MCF 10A (cell line): Measurements from ENCODE around the gene GFAP. TPM values are rescaled to one million over a fixed set of nuclear protein-coding genes. Genes with fewer than 3 reads are reported as not detected.

Source experiments
- BruUV-seq: library from RNA; stranded (reverse); fragments of 400-500 nt; replicated peaks from 2 replicates; lab custom pipeline; 2021; lab: Mats Ljungman, UMichigan
- CTCF ChIA-PET: fragments of 300-600 bp; sonication (Branson Sonifier 250); formaldehyde crosslinking; extraction: SDS; loops from one replicate; lab custom pipeline; 2021; ENCODE audit warnings: antibody characterized with exemption, inconsistent platforms; lab: Yijun Ruan, JAX
- POLR2A ChIA-PET: fragments of 300-600, 350-650 bp; sonication (Branson Sonifier 250); formaldehyde crosslinking; extraction: SDS; loops from one replicate; lab custom pipeline; 2020; ENCODE audit warnings: antibody characterized with exemption, inconsistent platforms; lab: Yijun Ruan, JAX
- DNase-seq: peaks from one replicate; pipeline ENCODE4 v3.0.0-alpha.2; 2018; ENCODE audit not compliant: unreplicated experiment
- H3K27ac Mint-ChIP-seq: one replicate; pipeline ENCODE4 v1.8.0; 2022; ENCODE audit warnings: mild to moderate bottlenecking, low read depth, mixed read lengths; ENCODE audit not compliant: unreplicated experiment
- H3K27me3 Mint-ChIP-seq: one replicate; pipeline ENCODE4 v1.8.0; 2022; ENCODE audit warnings: mixed read lengths; ENCODE audit not compliant: insufficient read depth, unreplicated experiment
- H3K36me3 Mint-ChIP-seq: one replicate; pipeline ENCODE4 v1.8.0; 2022; ENCODE audit warnings: mild to moderate bottlenecking, moderate library complexity, mixed read lengths; ENCODE audit not compliant: insufficient read depth, unreplicated experiment
- H3K4me1 Mint-ChIP-seq: one replicate; pipeline ENCODE4 v1.8.0; 2022; ENCODE audit warnings: mixed read lengths; ENCODE audit not compliant: insufficient read depth, unreplicated experiment
- H3K4me3 Mint-ChIP-seq: one replicate; pipeline ENCODE4 v1.8.0; 2022; ENCODE audit warnings: mild to moderate bottlenecking, moderate library complexity, mixed read lengths; ENCODE audit not compliant: unreplicated experiment
- H3K9me3 Mint-ChIP-seq: one replicate; pipeline ENCODE4 v1.8.0; 2022; ENCODE audit warnings: mixed read lengths; ENCODE audit not compliant: unreplicated experiment
- CTCF ChIP-seq: fragments of 200-600 bp; IDR thresholded peaks from one replicate; pipeline ENCODE4 v1.8.0; 2022; ENCODE audit warnings: antibody characterized with exemption, mild to moderate bottlenecking; ENCODE audit not compliant: unreplicated experiment
- intact Hi-C: fragments of 100-400 bp; cut with micrococcal nuclease; formaldehyde crosslinking; loops from 2 replicates; pipeline ENCODE4 v1.14.1; 2022
- total RNA-seq: library from RNA; stranded (reverse); gene quantifications from 2 replicates; pipeline ENCODE4 v1.2.3, GENCODE V29; 2022

The GFAP gene
- total RNA-seq, 1 experiment from 2014 or later: not detected

DNA sequence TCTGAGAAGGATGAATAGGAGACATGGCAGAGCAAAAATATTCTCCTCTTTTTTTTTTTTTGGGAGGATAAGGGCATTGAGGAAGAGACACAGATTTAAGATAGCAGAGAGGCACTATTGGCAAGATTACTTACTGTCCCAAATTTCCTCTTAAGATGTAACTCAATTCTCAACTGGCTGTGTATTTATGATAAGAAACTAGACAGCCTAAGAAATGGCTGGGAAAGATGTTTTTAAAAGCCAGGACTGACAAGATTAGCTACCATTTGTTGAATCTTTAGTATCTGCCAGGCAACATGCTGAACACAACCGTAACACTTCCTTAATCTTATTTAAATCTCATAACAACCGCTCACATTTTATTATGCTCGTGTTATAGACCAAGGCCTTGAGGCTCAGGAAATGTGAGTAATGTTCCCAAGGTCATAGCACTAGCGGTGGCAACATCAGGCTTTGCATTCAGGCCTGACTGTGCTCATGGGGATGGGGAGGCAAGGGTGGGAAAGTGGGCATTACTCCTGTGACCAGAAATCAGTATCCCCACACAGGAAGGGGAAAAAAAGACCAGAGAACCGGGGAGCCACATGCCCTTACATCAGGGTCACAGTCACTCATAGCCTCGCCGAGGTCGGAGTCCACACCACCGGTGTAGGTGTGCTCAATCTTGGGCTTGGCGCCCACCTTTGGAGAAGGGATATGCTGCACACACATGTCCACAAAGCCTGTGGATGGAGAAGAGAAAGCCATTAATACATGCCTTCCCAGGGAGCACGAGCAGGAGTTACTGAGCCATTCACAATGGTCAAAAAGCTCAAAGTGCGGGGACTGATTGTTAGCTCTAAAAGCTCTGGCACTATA lies 52.0 kb downstream of the GFAP start:
- no peak overlapping the region for H3K27ac Mint-ChIP-seq
- no peaks in the 10 kb centered on the region for H3K9me3 Mint-ChIP-seq
- BruUV-seq: no TSS peak
- no peak for DNase-seq
- H3K36me3 Mint-ChIP-seq: peaks cover 67% of the 10 kb centered on the region
- no peak for TF ChIP-seq CTCF
- no peaks in the 10 kb centered on the region for H3K4me1 Mint-ChIP-seq
- intact Hi-C loops: no loop called here
- H3K4me3 Mint-ChIP-seq: no peak overlapping the region
- no peaks in the 10 kb centered on the region for H3K27me3 Mint-ChIP-seq
- CTCF ChIA-PET: interaction anchor here (0.7 to 11.4 kb wide), 8 partner anchors 15 to 92 kb away, joined by 3 to 233 read pairs (median 9); no protein-coding TSS in a partner anchor
- POLR2A ChIA-PET: interaction anchor here (0.7 to 1.7 kb wide), 3 partner anchors 15 to 90 kb away, joined by 3 to 6 read pairs (median 3); no protein-coding TSS in a partner anchor

- no peak for DNase-seq
- H3K27me3 Mint-ChIP-seq: no peaks in the 10 kb centered on the region
- H3K36me3 Mint-ChIP-seq: peaks cover 67% of the 10 kb centered on the region
- TF ChIP-seq CTCF: no peak
- no peak overlapping the region for H3K4me3 Mint-ChIP-seq
- no TSS peak for BruUV-seq
- POLR2A ChIA-PET: interaction anchor here (0.7 to 1.5 kb wide), 3 partner anchors 16 to 87 kb away, joined by 3 to 6 read pairs (median 4); no protein-coding TSS in a partner anchor
- no peaks in the 10 kb centered on the region for H3K9me3 Mint-ChIP-seq
- H3K4me1 Mint-ChIP-seq: no peaks in the 10 kb centered on the region
- intact Hi-C loops: no loop called here
- no peak overlapping the region for H3K27ac Mint-ChIP-seq
- CTCF ChIA-PET: interaction anchor here (0.7 to 11.4 kb wide), 6 partner anchors 16 to 130 kb away, joined by 3 to 233 read pairs (median 4); no protein-coding TSS in a partner anchor
Measured at GRCh38 chr17:44862278-44862914, 52.9 kb downstream of the GFAP start.

- no peaks in the 10 kb centered on the region for H3K27me3 Mint-ChIP-seq
- no peak overlapping the region for H3K27ac Mint-ChIP-seq
- no peaks in the 10 kb centered on the region for H3K4me1 Mint-ChIP-seq
- no peak for TF ChIP-seq CTCF
- H3K36me3 Mint-ChIP-seq: peaks cover 86% of the 10 kb centered on the region
- no peak overlapping the region for H3K4me3 Mint-ChIP-seq
- BruUV-seq: no TSS peak
- CTCF ChIA-PET: interaction anchor here (1.1 to 1.9 kb wide), 4 partner anchors 35 to 85 kb away, joined by 3 to 6 read pairs (median 4); no protein-coding TSS in a partner anchor
- POLR2A ChIA-PET: no interaction called here
- intact Hi-C loops: no loop called here
- DNase-seq: no peak
- H3K9me3 Mint-ChIP-seq: no peaks in the 10 kb centered on the region
Measured at GRCh38 chr17:44859701-44860100, 55.6 kb downstream of the GFAP start.

GRCh38 chr17:44854192-44854591 lies 61.1 kb downstream of the GFAP start:
- Mint-ChIP-seq H3K4me1 (no peaks in the 10 kb centered on the region), H3K4me3 (no peak overlapping the region), H3K36me3 (peaks cover 92% of the 10 kb centered on the region), H3K27ac (no peak overlapping the region), H3K27me3 (no peaks in the 10 kb centered on the region), H3K9me3 (no peaks in the 10 kb centered on the region)
- no TSS peak for BruUV-seq
- TF ChIP-seq CTCF: no peak
- CTCF ChIA-PET: interaction anchor here (0.5 to 1.6 kb wide), 3 partner anchors 11 to 125 kb away, joined by 3 to 7 read pairs (median 5); no protein-coding TSS in a partner anchor
- intact Hi-C loops: no loop called here
- no peak for DNase-seq
- POLR2A ChIA-PET: interaction anchor here (0.6 kb wide), 1 partner anchor 824 kb away, joined by 3 read pairs; no protein-coding TSS in a partner anchor
